Measurements from ENCODE around the gene KIF16B. TPM values are rescaled to one million over a fixed set of nuclear protein-coding genes. Genes with fewer than 3 reads are reported as not detected.

The KIF16B gene
- total and polyA plus RNA-seq, 9 of the 15 experiments (the other 6 are each of a cell fraction or from before 2014, with no cell fraction given) = 1.00 to 10.6 (median 8.5) TPM

DNA sequence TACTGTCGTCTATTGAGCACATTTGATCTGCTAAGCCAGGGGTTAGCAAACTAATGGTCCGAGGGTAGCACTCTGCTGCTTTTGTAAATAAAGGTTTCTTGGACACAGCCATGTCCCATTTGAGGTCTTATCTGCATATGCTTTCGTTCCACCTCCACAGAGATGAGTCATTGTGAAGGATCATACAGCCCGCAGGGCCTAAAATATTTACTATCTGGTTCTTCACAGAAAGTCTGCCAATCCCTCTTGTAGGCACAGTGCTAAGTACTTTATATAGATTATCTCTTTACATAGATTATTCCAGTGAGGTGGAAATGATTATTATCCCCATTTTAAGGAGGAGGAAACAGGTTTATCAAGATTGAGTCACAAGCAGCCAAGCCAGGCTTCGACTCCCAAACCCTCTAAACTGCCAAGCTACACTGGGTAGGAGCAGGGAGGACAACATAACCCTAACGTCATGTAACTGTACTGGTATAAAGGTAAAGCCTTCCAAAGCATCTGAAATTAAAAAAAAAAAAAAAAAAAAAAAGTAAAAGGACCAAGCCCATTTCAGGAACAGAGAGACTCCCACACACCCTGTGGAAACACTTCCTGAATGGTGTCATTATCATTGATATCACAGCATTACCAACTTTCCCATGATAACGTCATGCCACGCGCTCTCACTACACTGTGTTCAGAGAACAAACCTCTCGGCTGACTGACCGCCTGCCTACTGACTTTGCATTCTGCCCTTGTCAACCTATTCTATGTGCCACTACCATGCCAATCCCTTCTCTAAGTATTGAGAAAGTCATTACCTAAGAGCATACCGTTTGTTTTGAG is 101.0 kb downstream of the KIF16B start (continued):
- TF ChIP-seq, protein P1, sequence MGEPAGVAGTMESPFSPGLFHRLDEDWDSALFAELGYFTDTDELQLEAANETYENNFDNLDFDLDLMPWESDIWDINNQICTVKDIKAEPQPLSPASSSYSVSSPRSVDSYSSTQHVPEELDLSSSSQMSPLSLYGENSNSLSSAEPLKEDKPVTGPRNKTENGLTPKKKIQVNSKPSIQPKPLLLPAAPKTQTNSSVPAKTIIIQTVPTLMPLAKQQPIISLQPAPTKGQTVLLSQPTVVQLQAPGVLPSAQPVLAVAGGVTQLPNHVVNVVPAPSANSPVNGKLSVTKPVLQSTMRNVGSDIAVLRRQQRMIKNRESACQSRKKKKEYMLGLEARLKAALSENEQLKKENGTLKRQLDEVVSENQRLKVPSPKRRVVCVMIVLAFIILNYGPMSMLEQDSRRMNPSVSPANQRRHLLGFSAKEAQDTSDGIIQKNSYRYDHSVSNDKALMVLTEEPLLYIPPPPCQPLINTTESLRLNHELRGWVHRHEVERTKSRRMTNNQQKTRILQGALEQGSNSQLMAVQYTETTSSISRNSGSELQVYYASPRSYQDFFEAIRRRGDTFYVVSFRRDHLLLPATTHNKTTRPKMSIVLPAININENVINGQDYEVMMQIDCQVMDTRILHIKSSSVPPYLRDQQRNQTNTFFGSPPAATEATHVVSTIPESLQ (CRISPR knock-in tag; IDR thresholded peaks at IDR 0.05) = no peak
- TF ChIP-seq PHB (CRISPR knock-in tag; IDR thresholded peaks at IDR 0.05) (no peak), ATF7 (IDR thresholded peaks at IDR 0.05) (peak; percentile 47; the same call in 1 of the 2 replicates), EGR1 (conservative IDR thresholded peaks at IDR 0.05) (peak; percentile 66), TCF3 (CRISPR knock-in tag; IDR thresholded peaks at IDR 0.05) (peak; percentile 52), SRSF3 (IDR thresholded peaks at IDR 0.05; ENCODE audit: insufficient read depth, low read length) (no peak), FOXA3 (CRISPR knock-in tag; conservative IDR thresholded peaks at IDR 0.05 in 1 of 2, IDR thresholded peaks at IDR 0.05 in 1 of 2) (peak; percentile 37 to 70; a peak in 3 of 4 replicates), MCM7 (IDR thresholded peaks at IDR 0.05) (no peak), SIX5 (IDR thresholded peaks at IDR 0.05; ENCODE audit: borderline replicate concordance in 1 of 2, insufficient read depth in 1 of 2, low read depth in 1 of 2, low read length in 2 of 2) (no peak), ASH1L (IDR thresholded peaks at IDR 0.05; ENCODE audit: borderline replicate concordance, low read depth, partially characterized antibody) (no peak), NEUROD1 (IDR thresholded peaks at IDR 0.05; ENCODE audit: borderline replicate concordance, low read depth, low read length, partially characterized antibody) (peak; percentile 19), NR2C2 (CRISPR knock-in tag; IDR thresholded peaks at IDR 0.05) (no peak), NR2C2 (tag; IDR thresholded peaks at IDR 0.05) (0 out of 2 replicates have a peak, but pooled peaks have one; percentile 28), SOX6 (IDR thresholded peaks at IDR 0.05) (peak; percentile 30), ZNF384 (IDR thresholded peaks at IDR 0.05; ENCODE audit: low read depth, low read length) (peak; percentile 74), TEAD4 (IDR thresholded peaks at IDR 0.05; ENCODE audit: low read length) (peak; percentile 38; the same call in 1 of the 2 replicates), TEAD4 (CRISPR knock-in tag; IDR thresholded peaks at IDR 0.05; ENCODE audit: borderline replicate concordance) (no peak)
- TF ChIP-seq, protein P2, sequence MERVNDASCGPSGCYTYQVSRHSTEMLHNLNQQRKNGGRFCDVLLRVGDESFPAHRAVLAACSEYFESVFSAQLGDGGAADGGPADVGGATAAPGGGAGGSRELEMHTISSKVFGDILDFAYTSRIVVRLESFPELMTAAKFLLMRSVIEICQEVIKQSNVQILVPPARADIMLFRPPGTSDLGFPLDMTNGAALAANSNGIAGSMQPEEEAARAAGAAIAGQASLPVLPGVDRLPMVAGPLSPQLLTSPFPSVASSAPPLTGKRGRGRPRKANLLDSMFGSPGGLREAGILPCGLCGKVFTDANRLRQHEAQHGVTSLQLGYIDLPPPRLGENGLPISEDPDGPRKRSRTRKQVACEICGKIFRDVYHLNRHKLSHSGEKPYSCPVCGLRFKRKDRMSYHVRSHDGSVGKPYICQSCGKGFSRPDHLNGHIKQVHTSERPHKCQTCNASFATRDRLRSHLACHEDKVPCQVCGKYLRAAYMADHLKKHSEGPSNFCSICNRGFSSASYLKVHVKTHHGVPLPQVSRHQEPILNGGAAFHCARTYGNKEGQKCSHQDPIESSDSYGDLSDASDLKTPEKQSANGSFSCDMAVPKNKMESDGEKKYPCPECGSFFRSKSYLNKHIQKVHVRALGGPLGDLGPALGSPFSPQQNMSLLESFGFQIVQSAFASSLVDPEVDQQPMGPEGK (CRISPR knock-in tag; IDR thresholded peaks at IDR 0.05; ENCODE audit: borderline replicate concordance) = no peak
- TF ChIP-seq, protein P3, sequence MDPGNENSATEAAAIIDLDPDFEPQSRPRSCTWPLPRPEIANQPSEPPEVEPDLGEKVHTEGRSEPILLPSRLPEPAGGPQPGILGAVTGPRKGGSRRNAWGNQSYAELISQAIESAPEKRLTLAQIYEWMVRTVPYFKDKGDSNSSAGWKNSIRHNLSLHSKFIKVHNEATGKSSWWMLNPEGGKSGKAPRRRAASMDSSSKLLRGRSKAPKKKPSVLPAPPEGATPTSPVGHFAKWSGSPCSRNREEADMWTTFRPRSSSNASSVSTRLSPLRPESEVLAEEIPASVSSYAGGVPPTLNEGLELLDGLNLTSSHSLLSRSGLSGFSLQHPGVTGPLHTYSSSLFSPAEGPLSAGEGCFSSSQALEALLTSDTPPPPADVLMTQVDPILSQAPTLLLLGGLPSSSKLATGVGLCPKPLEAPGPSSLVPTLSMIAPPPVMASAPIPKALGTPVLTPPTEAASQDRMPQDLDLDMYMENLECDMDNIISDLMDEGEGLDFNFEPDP (CRISPR knock-in tag; IDR thresholded peaks at IDR 0.05) = no peak
- TF ChIP-seq, protein P4, sequence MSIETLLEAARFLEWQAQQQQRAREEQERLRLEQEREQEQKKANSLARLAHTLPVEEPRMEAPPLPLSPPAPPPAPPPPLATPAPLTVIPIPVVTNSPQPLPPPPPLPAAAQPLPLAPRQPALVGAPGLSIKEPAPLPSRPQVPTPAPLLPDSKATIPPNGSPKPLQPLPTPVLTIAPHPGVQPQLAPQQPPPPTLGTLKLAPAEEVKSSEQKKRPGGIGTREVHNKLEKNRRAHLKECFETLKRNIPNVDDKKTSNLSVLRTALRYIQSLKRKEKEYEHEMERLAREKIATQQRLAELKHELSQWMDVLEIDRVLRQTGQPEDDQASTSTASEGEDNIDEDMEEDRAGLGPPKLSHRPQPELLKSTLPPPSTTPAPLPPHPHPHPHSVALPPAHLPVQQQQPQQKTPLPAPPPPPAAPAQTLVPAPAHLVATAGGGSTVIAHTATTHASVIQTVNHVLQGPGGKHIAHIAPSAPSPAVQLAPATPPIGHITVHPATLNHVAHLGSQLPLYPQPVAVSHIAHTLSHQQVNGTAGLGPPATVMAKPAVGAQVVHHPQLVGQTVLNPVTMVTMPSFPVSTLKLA (conservative IDR thresholded peaks at IDR 0.05) = peak in 1 of 2 experiments; percentile 20; a peak in 1 of 4 replicates
